Measurements from ENCODE around the gene BAG2.

BAG2 gene

DNA sequence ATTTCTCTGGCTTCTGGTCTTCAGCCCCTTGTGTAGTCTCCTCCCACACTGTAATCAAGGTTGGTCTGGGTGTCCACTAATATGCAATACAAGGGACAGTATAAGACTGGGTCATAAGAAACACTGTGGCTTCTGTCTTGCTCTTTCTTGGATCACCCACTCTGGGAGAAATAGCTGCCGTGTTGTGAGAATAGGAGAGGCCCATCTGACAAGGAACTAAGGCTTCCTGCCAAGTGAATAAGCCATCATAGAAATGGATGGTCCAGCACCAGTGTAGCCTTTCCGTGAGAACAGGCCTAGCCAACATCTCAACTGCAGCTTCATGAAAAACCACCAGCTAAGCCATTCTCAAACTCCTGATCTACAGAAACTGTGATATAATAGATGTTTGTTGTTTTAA, 23.3 kb downstream of the BAG2 start:
- Histone ChIP-seq H3K27me3 (ENCODE audit: control insufficient read depth, insufficient read depth, low read length) (no peaks in the 10 kb centered on the region), H3K9ac (no peak overlapping the region), H3K79me2 (no peaks in the 10 kb centered on the region), H3K36me3 (ENCODE audit: control insufficient read depth, insufficient read depth, low read length) (no peaks in the 10 kb centered on the region), H3K4me3 (ENCODE audit: low read depth, low read length) (no peak overlapping the region), H3K27ac (no peak overlapping the region), H3K4me2 (ENCODE audit: low read length) (no peak overlapping the region), H3K4me1 (no peaks in the 10 kb centered on the region), H2AFZ (no peak overlapping the region), H3K9me3 (ENCODE audit: control insufficient read depth, low read length) (no peaks in the 10 kb centered on the region)
- TF ChIP-seq, protein P1, sequence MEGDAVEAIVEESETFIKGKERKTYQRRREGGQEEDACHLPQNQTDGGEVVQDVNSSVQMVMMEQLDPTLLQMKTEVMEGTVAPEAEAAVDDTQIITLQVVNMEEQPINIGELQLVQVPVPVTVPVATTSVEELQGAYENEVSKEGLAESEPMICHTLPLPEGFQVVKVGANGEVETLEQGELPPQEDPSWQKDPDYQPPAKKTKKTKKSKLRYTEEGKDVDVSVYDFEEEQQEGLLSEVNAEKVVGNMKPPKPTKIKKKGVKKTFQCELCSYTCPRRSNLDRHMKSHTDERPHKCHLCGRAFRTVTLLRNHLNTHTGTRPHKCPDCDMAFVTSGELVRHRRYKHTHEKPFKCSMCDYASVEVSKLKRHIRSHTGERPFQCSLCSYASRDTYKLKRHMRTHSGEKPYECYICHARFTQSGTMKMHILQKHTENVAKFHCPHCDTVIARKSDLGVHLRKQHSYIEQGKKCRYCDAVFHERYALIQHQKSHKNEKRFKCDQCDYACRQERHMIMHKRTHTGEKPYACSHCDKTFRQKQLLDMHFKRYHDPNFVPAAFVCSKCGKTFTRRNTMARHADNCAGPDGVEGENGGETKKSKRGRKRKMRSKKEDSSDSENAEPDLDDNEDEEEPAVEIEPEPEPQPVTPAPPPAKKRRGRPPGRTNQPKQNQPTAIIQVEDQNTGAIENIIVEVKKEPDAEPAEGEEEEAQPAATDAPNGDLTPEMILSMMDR (IDR thresholded peaks at IDR 0.05): no peak

DNA sequence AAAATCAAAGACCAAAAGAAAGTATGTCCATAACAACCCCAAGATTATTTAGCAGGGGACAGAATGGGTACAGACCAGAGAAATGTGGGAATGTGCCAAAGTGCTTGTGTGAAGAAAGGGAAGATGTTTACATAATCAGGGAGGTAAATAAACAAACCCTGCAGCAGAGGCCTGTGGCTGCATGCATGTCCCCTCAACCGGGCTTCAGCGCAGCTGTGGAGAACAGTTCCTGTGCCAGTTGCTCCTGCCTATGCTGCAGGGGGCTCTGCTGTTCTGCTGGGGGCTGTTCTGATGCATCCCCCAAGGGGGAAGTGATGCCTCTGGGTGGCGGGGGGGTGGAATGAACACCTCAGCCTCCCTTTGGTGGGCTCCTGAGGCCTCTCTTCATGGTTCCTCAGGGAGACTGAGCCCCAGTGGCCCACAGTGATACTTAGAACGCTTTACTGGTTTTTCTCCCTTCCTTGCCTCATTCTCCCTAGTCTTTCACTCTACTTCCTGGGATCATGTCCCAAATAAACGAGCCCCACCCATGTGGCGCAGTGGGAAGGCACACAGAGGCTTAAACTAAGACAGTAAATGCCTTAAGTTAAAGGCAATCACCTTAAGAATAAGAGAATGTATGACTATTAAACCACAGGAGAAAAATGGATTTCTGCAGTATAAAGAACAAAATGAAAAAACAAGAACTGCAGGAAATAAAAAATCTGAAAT, 27.0 kb downstream of the BAG2 start:
- Histone ChIP-seq H3K9ac (no peak overlapping the region), H3K9me3 (ENCODE audit: control insufficient read depth, low read length) (no peaks in the 10 kb centered on the region), H3K27ac (no peak overlapping the region), H3K4me3 (ENCODE audit: low read depth, low read length) (no peak overlapping the region), H3K27me3 (ENCODE audit: control insufficient read depth, insufficient read depth, low read length) (no peaks in the 10 kb centered on the region), H3K4me1 (no peaks in the 10 kb centered on the region), H3K79me2 (no peaks in the 10 kb centered on the region), H3K36me3 (ENCODE audit: control insufficient read depth, insufficient read depth, low read length) (no peaks in the 10 kb centered on the region), H2AFZ (no peak overlapping the region), H3K4me2 (ENCODE audit: low read length) (no peak overlapping the region)
- TF ChIP-seq, protein P1 (IDR thresholded peaks at IDR 0.05): no peak

DNA sequence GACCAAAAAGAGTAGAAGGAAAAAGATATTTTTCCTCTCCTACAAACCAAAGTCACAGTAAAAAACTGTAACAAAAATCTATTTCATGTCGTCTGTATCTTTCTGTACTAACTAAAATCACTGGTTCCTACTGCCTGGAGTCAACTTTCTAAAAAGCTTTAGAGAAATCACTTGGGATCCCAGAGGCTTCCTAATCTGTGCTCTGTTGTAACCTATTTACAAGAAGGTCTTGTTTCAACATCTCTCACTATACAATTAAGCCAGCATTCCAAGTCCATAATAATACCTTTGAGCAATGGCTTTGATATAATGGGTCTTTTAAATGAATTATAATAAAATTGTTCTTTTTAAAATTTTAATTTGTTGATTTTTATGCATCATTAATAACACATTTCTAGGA, 29.6 kb downstream of the BAG2 start:
- H3K9me3 ChIP-seq (ENCODE audit: control insufficient read depth, low read length): no peaks in the 10 kb centered on the region
- TF ChIP-seq, protein P1 (IDR thresholded peaks at IDR 0.05): no peak
- H3K27me3 ChIP-seq (ENCODE audit: control insufficient read depth, insufficient read depth, low read length): no peaks in the 10 kb centered on the region
- H3K4me2 ChIP-seq (ENCODE audit: low read length): no peak overlapping the region
- H3K4me3 ChIP-seq (ENCODE audit: low read depth, low read length): no peak overlapping the region
- no peak overlapping the region for H3K27ac ChIP-seq
- no peaks in the 10 kb centered on the region for H3K4me1 ChIP-seq
- H3K36me3 ChIP-seq (ENCODE audit: control insufficient read depth, insufficient read depth, low read length): no peaks in the 10 kb centered on the region
- no peaks in the 10 kb centered on the region for H3K79me2 ChIP-seq
- H2AFZ ChIP-seq: no peak overlapping the region
- no peak overlapping the region for H3K9ac ChIP-seq

DNA sequence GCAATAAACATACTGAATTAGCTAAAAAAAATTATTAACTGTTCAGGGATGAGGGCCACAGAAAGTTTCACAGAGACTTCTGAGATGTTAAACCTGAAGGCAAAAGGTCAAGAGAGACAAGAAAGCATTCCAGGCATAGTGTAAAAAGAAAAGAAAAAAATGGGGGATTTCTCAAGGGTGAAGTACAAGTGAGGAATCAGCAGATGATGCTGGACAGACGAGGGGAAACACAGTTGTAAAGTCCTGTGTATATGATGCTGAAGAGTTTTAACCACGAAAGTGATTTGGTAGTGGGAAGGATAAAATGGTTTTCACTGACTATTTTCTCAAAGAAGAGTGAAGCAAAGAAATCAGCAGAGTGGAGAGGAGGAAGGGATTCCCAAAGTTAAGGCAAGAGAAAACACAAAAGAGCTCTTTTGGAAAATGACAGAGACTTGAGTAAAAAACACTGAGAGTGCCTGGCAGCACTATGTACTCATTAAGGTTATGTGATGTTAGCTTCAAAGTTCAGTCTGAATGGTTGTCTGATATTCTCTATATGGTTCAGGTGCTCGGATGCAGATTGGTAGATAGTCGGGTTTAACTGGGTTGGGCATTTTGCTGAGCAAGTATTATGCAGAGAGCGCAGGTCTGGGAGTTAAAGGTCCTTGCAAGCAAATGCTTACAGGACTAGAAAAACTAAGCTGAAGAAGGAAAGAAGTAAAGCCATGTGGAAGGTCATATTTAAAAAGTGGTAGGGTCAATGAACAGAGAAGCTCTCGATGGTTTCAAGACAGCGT, 33.6 kb downstream of the BAG2 start:
- Histone ChIP-seq H3K36me3 (ENCODE audit: control insufficient read depth, insufficient read depth, low read length) (no peaks in the 10 kb centered on the region), H3K4me3 (ENCODE audit: low read depth, low read length) (no peak overlapping the region), H3K79me2 (no peaks in the 10 kb centered on the region), H3K4me1 (no peaks in the 10 kb centered on the region), H2AFZ (no peak overlapping the region), H3K27ac (no peak overlapping the region), H3K9me3 (ENCODE audit: control insufficient read depth, low read length) (no peaks in the 10 kb centered on the region), H3K4me2 (ENCODE audit: low read length) (no peak overlapping the region), H3K9ac (no peak overlapping the region), H3K27me3 (ENCODE audit: control insufficient read depth, insufficient read depth, low read length) (no peaks in the 10 kb centered on the region)
- TF ChIP-seq, protein P1 (IDR thresholded peaks at IDR 0.05): no peak

All from parathyroid adenoma (tissue), 2 donors.